PC-9 (cell line): ENCODE results near the gene TRPV6. TPM values are rescaled to one million over a fixed set of nuclear protein-coding genes. Genes with fewer than 3 reads are reported as not detected.

Experiments
- BruUV-seq: library from RNA; stranded (reverse); fragments of 400-500 nt; replicated peaks from 2 replicates; lab custom pipeline; 2021; lab: Mats Ljungman, UMichigan
- CTCF ChIA-PET: fragments of 300-600 bp; sonication (Branson Sonifier 250); formaldehyde crosslinking; loops from one replicate; lab custom pipeline; 2022; ENCODE audit warnings: antibody characterized with exemption; lab: Charles Lee
- POLR2A ChIA-PET: fragments of 300-600 bp; sonication (Branson Sonifier 250); formaldehyde crosslinking; loops from one replicate; lab custom pipeline; 2022; ENCODE audit warnings: antibody characterized with exemption; ENCODE audit not compliant: unreplicated experiment; lab: Charles Lee
- DNase-seq, 2 experiments: peaks; one replicate each; pipeline versions ENCODE4 v3.0.0 to v3.0.0-alpha.2; 2015 to 2022; ENCODE audit warnings: mixed read lengths in 1 of 2
- H2AFZ ChIP-seq: fragments of 200-600 bp; sonication (generic); 2 replicates; pipeline ENCODE4 v1.8.1; 2017; ENCODE audit warnings: antibody characterized with exemption
- H3F3A ChIP-seq: fragments of 200-600 bp; sonication (generic); 2 replicates; pipeline ENCODE4 v1.8.1; 2017; ENCODE audit warnings: antibody characterized with exemption, mild to moderate bottlenecking, low read depth; ENCODE audit not compliant: insufficient read depth
- H3K27ac ChIP-seq: fragments of 200-600 bp; sonication (generic); 2 replicates; pipeline ENCODE4 v1.6.1; 2016; ENCODE audit warnings: mixed run types
- H3K27me3 ChIP-seq: fragments of 200-600 bp; sonication (generic); 2 replicates; pipeline ENCODE4 v1.6.1; 2016; ENCODE audit warnings: low read depth, mixed run types; ENCODE audit not compliant: insufficient read depth
- H3K36me3 ChIP-seq: fragments of 200-600 bp; sonication (generic); 2 replicates; pipeline ENCODE4 v1.6.1; 2016; ENCODE audit warnings: low read depth, mixed run types
- H3K4me1 ChIP-seq: fragments of 200-600 bp; sonication (generic); replicated peaks from 2 replicates; pipeline ENCODE4 v1.6.1; 2016; ENCODE audit warnings: mixed run types; ENCODE audit not compliant: insufficient read depth
- H3K4me2 ChIP-seq: fragments of 200-600 bp; sonication (generic); 2 replicates; pipeline ENCODE4 v1.6.1; 2017; ENCODE audit warnings: mixed run types
- H3K4me3 ChIP-seq: fragments of 200-600 bp; sonication (generic); 2 replicates; pipeline ENCODE4 v1.6.1; 2016; ENCODE audit warnings: mixed run types
- H3K79me2 ChIP-seq: fragments of 200-600 bp; sonication (generic); 2 replicates; pipeline ENCODE4 v1.6.1; 2017; ENCODE audit warnings: low read depth, mixed run types
- H3K9me2 ChIP-seq: fragments of 200-600 bp; sonication (generic); 2 replicates; pipeline ENCODE4 v1.8.1; 2017; ENCODE audit warnings: mild to moderate bottlenecking; ENCODE audit not compliant: insufficient read depth
- H3K9me3 ChIP-seq: fragments of 200-600 bp; sonication (generic); 2 replicates; pipeline ENCODE4 v1.8.1; 2016; ENCODE audit warnings: low read depth; ENCODE audit not compliant: insufficient read depth
- H4K20me1 ChIP-seq: fragments of 200-600 bp; sonication (generic); 2 replicates; pipeline ENCODE4 v1.8.1; 2017; ENCODE audit not compliant: insufficient read depth
- CTCF ChIP-seq: fragments of 200-600 bp; sonication (generic); conservative IDR thresholded peaks from 2 replicates; pipeline ENCODE4 v1.6.1; 2017; ENCODE audit warnings: mixed run types, antibody characterized with exemption, mild to moderate bottlenecking, moderate library complexity
- EZH2 ChIP-seq: fragments of 200-600 bp; sonication (generic); IDR thresholded peaks from 2 replicates; pipeline ENCODE4 v1.8.0; 2017; ENCODE audit warnings: antibody characterized with exemption, low read depth
- intact Hi-C: fragments of 100-400 bp; cut with micrococcal nuclease; formaldehyde crosslinking; loops from one replicate; pipeline ENCODE4 v1.10.0; 2022; ENCODE audit not compliant: unreplicated experiment
- total RNA-seq: library from RNA; stranded (reverse); gene quantifications from 2 replicates; pipeline ENCODE4 v1.2.3, GENCODE V29; 2021

Gene TRPV6
- total RNA-seq, 1 experiment from 2014 or later: 14.7 TPM

DNA sequence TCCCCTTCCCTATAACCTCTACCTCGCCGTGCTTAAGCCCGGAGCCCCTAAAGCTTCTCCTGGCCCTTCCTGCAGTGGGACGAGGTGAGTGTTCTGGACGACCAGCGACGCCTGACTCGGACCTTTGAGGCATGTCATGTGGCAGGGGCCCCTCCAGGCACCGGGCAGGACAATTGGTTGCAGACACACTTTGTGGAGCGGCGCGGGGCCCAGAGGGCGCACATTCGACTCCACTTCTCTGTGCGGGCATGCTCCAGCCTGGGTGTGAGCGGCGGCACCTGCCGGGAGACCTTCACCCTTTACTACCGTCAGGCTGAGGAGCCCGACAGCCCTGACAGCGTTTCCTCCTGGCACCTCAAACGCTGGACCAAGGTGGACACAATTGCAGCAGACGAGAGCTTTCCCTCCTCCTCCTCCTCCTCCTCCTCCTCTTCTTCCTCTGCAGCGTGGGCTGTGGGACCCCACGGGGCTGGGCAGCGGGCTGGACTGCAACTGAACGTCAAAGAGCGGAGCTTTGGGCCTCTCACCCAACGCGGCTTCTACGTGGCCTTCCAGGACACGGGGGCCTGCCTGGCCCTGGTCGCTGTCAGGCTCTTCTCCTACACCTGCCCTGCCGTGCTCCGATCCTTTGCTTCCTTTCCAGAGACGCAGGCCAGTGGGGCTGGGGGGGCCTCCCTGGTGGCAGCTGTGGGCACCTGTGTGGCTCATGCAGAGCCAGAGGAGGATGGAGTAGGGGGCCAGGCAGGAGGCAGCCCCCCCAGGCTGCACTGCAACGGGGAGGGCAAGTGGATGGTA lies 21.5 kb downstream of the TRPV6 start:
- Histone ChIP-seq H4K20me1 (no peaks in the 10 kb centered on the region), H3K27me3 (no peaks in the 10 kb centered on the region), H3K27ac (no peak overlapping the region), H2AFZ (no peak overlapping the region), H3F3A (peaks cover 10% of the 10 kb centered on the region; the same call in 1 of the 2 replicates), H3K9me2 (no peaks in the 10 kb centered on the region), H3K4me1 (peaks cover 8% of the 10 kb centered on the region), H3K79me2 (no peaks in the 10 kb centered on the region), H3K9me3 (no peaks in the 10 kb centered on the region), H3K4me2 (no peak overlapping the region), H3K4me3 (no peak overlapping the region), H3K36me3 (peaks cover 18% of the 10 kb centered on the region; the same call in 1 of the 2 replicates)
- TF ChIP-seq EZH2: no peak
- TF ChIP-seq CTCF: no peak
- ChIA-PET CTCF (interaction anchor here (1.2 kb wide), 1 partner anchor 10 kb away, joined by 4 read pairs; the partner anchor contains the start of gene EPHB6), POLR2A (no interaction called here)
- intact Hi-C loops: no loop called here
- BruUV-seq: no TSS peak
- no peak for DNase-seq

DNA sequence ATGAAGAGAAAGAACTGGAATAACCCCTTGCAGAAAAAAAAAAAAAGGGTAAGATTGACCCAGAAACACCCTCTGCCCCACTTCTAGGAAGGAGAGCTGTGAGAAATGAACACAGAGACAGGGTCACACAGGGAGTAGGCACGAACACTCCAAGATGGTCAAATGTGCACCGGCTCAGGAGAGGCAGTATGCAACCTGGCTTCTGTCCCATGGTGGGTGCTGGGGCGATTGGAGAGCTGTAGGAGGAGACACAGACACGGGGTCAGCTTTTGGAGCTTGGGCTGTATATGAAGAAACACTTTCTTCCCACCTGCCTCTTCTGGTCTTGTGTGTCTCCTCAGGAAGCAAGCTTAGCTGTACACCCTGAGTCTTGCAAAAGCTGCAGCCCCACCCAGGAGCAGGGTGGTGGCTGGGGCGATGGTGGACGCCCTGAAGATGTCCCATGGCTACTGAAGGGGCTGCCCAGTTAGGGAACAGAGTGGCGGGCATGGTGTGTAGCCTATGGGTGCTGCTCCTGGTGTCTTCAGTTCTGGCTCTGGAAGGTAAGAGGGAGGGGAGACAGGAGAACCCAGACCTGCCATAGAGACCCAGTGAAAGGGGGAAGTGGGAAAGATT lies 22.7 kb downstream of the TRPV6 start:
- H3K9me3 ChIP-seq: no peaks in the 10 kb centered on the region
- POLR2A ChIA-PET: interaction anchor here (0.7 kb wide), 1 partner anchor 55 kb away, joined by 3 read pairs; no protein-coding TSS in a partner anchor

More for the DNA sequence above, 22.7 kb downstream of the TRPV6 start:
- H3K4me2 ChIP-seq: no peak overlapping the region
- peaks cover 16% of the 10 kb centered on the region for H3K4me1 ChIP-seq
- H3K27ac ChIP-seq: no peak overlapping the region
- no peak overlapping the region for H3K4me3 ChIP-seq
- peaks cover 14% of the 10 kb centered on the region; the same call in 1 of the 2 replicates for H3K36me3 ChIP-seq
- no peak overlapping the region for H2AFZ ChIP-seq
- DNase-seq: no peak
- intact Hi-C loops: no loop called here
- no TSS peak for BruUV-seq
- CTCF ChIA-PET: interaction anchor here (0.5 kb wide), 1 partner anchor 442 kb away, joined by 6 read pairs; no protein-coding TSS in a partner anchor
- TF ChIP-seq CTCF: no peak
- no peak for TF ChIP-seq EZH2
- H3K9me2 ChIP-seq: no peaks in the 10 kb centered on the region
- no peaks in the 10 kb centered on the region for H3K27me3 ChIP-seq
- H3K79me2 ChIP-seq: peaks cover 4% of the 10 kb centered on the region; the same call in 1 of the 2 replicates
- peaks cover 10% of the 10 kb centered on the region; the same call in 1 of the 2 replicates for H3F3A ChIP-seq
- no peaks in the 10 kb centered on the region for H4K20me1 ChIP-seq
